ENCODE measurements around the gene UTP14A.
"Not testable (repeated sequence)": the region's sequence is repeated elsewhere in the genome, so short reads cannot be mapped to it uniquely, and the experiment has no call there.

UTP14A gene

GRCh38 chrX:129905787-129906580 is at the start of gene UTP14A:
Gene UTP14A (plus strand): TSS chrX:129906164. CDS start chrX:129906211, 47 bp downstream.
- DNase-seq: peak; percentile 91

DNA sequence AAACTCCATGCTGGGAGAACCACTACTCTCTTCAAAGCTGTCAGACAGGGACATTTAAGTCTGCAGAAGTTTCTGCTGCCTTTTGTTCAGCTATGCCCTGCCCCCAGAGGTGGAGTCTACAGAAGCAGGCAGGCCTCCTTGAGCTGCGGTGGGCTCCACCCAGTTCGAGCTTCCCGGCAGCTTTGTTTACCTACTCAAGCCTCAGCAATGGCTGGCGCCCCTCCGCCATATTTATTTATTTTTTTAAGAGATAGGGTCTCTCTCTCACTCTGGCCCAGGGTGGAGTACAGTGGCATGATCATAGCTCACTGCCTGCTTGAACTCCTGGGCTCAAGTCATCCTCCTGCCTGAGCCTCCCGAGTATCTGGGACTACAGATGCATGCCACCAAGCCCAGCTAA is 46.8 kb upstream of the UTP14A start:
- DNase-seq: not testable (repeated sequence)

DNA sequence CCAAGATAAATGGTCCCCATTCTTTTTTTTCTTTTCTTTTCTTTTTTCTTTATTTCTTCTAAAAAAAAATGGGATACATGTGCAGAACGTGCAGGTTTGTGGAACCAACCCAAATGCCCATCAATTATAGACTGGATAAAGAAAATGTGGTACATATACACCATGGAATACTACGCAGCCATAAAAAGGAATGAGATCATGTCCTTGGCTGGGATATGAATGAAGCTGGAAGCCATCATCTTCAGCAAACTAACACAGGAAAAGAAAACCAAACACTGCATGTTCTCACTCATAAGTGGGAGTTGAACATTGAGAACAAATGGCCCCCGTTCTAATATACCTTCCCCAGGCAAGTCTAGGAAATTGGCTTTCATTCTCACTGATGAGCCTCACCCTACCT is 39.6 kb upstream of the UTP14A start:
- DNase-seq: not testable (repeated sequence)

GRCh38 chrX:129872524-129872923 is 33.4 kb upstream of the UTP14A start:
- no peak for DNase-seq

DNA sequence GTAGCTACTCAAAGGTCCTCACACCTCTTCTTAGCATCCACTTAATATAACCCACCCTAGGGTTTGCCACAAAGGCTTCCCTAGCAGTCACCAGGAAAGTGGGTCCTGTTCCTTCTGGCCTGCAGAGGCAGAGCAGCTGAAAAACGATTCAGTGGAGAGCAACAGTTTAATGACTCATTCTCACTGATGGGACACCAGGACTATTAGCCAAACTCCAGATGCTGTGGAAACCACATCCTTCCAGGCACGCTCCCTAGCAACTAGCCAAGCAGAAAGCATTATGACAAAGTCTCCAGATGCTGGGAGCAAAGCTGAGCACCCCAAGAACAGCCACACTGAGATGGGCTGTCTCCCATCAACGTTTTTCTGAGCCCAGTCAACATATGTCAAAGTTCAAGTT is 30.3 kb upstream of the UTP14A start:
- DNase-seq: no peak

DNA sequence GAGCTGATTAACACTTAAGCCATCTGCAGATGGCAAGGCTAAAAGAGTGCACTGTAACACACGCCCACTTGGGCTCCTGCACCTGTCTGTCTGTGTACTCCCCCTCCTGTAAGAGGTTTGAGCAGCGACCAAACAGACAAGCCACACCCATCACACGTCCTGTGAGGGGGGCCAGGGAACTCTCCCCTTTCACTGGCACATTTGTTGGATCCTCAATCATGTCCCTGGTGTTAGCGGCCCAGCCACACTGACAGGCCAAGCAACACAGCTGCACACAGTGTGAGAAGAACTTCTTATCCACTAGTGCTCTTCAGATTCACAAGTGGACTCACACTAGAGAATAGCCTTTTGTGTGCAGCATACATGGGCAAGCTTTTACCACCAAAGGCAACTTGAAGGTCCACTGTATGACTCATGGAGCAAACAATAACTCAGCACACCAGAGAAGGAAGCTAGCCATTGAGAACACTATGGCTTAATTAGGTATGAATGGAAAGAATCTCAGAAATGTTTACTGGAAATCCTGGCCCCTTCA is 29.1 kb upstream of the UTP14A start:
- DNase-seq: no peak

DNA sequence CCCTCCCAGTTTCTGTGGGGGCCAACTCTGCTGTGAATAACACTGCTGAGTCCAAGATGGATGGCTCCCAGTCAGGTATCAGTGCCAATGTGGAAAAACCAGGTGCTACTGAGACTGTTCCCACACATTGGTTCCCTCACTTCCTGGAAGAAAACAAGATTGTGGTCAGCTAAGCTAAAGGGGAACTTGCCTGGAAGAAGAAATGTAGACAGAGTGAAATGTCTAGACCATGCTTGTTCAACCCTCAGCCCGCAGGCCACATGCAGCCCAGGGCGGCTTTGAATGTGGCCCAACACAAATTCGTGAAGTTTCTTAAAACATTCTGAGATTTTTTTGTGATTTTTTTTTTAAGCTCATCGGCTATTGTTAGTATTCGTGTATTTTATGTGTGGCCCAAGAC is 28.6 kb upstream of the UTP14A start:
- no peak for DNase-seq

- no peak for DNase-seq
Measured at GRCh38 chrX:129900054-129900453, 5.9 kb upstream of the UTP14A start.

DNA sequence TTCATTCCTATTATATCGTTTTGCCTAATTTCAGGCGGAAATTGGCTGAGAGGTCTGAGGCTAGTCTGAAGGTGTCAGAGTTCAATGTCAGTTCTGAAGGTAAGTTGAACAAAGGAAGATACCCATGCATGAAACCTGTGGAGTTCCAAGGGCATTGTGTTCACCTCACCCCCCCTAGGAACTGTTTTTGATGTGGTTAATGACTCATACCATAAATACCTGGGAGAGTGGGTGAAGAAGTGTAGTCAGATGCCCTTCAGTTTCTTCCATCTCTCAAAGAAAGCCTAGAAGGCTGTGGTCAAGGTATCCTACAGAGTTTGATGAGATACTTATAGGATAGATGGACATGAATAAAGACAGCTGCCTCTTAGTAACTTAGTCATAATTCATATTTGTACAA is 2.7 kb downstream of the UTP14A start:
- DNase-seq: peak; percentile 20

- DNase-seq: peak; percentile 77
Measured at GRCh38 chrX:129925305-129926092, 19.5 kb downstream of the UTP14A start.

DNA sequence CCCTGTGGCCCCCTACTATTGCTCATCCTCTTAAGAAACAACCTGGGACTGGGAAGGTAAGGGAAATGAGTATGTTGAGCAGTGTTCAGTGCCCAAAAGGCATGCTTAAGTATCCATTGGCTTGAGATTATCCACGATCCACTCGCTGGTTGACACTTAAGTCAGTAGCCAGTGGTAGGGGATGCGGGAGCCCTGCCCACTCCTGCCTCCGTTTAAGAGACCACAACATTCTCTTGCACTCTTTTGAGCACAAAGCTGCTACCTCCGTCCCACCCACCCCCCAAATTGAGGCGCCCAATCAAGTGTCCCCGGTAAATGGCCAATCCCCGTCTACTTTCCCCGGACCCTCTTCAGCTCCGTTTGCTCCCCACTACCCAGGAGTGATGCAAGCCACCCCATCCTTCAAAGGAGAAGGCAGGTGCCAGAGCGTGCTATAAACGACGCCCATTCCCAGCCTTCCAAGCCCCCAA is 25.0 kb downstream of the UTP14A start:
- DNase-seq: no peak

GRCh38 chrX:129931411-129932015 is 25.5 kb downstream of the UTP14A start:
- DNase-seq: peak; percentile 80

DNA sequence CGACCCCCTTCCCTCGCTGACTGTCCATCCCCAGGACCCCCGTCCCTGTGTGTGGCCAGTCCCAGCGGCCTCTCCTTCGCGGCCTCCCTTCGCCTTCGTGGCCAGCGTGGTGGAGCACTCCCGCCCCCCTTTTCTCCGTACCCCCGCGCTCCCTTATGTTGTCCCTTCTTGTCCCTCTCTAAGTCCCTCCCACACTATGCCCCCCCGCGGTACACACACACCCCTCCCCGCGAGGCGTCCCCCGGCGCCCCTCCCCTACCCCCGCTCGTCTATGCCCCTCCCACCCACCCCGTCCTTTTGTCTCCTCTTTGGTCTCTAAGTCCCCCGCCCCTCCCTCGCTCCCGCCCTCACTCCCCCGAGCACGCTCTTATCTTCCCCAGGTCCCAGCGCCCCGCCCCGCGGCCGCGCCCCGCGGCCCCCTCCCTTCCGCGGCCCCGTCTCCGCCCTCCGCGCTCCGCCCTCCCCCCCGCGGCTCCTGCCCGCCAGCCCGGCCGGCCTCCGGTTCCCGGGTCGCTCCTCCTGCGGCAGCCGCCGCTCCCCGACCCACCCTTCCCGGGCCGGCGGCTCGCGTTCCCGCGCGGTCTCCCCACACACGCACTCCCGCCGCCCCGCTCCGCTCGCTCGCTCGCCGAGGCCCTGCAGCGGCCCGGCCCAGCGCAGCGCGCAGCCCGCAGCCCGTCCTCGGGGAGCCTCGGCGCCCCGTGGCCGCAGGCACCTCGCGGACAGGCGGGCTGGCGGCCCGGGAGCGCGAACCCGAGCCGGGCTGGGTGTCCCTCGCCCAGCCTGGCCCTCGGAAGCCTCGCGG is 26.3 kb downstream of the UTP14A start:
- DNase-seq: peak; percentile 80

- no peak for DNase-seq
Measured at GRCh38 chrX:129932821-129933321, 26.9 kb downstream of the UTP14A start.

- DNase-seq: no peak
Measured at GRCh38 chrX:129933700-129934099, 27.7 kb downstream of the UTP14A start.

DNA sequence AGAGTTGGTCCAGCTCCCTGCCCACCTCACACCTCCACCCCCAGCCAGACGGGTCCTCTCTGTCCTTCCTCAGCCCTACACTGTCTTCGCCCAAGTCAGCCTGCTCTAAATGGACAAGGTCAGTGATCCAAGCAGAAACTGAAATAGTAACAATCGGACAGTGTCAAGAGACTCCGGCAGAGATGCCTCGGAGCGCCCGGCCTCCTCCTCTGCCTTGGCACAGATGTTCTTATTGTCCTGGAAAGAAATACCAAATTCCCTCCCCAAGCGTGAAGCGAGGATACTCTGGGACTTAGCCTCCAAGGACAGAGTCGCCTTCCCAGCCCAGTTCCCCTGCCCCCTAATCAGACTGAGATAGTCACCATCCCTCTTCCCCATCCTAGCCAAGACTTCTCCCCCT is 28.5 kb downstream of the UTP14A start:
- DNase-seq: no peak

DNA sequence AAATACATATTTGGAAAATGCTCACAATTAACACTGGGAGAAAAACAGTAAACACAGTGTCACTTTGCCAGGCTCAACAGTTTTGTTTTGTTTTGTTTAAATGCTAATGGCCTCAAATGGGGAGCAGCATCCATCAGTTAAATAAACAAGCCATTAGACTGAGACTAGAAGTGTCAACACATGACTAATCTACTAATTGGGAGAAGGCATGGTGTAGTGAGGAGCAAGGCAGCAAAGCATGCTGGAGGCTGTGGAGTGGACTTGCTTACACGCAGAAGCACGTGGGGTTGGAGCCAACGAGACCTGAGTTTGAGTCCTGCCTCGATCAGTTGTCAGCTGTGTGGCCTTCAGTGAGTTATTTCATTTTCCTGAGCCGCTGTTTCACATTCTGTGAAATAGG is 29.0 kb downstream of the UTP14A start:
- DNase-seq: no peak

- DNase-seq: no peak
Measured at GRCh38 chrX:129938081-129938480, 32.1 kb downstream of the UTP14A start.

DNA sequence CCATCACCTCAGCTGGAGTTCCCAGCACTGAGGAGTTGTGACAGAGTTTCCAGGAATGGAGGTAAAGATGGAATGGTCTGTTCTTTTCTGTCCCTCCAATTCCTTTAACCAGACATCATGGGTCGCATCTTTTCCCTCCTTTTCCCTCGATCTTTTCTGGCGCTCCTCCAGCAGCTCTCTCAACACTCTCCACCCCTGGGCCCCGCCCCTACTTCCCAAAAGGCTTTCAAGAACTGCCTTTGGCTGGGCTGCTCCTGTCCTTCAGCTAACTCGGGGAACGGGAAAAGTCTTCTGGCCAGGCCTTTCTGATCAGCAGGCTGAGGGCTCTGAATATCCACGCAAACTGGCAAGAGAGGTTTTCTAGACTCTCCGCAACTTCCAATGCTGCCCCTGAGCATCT is 34.0 kb downstream of the UTP14A start:
- no peak for DNase-seq

GRCh38 chrX:129940721-129941120 is 34.8 kb downstream of the UTP14A start:
- no peak for DNase-seq

GRCh38 chrX:129945131-129945530 is 39.2 kb downstream of the UTP14A start:
- no peak for DNase-seq

GRCh38 chrX:129953334-129953648 is 47.3 kb downstream of the UTP14A start:
- no peak for DNase-seq
